H1 (cell line): ENCODE data around the gene INTS1.

Source experiments
- EZH2 ChIP-seq: fragments of 200-600 bp; sonication (generic); IDR thresholded peaks from 2 replicates; pipeline ENCODE4 v1.7.1; 2012; ENCODE audit warnings: low read depth, mild to moderate bottlenecking, moderate library complexity, low read length, inconsistent platforms; ENCODE audit not compliant: severe bottlenecking
- POLR2A ChIP-seq, 2 experiments: IDR thresholded peaks; 1 replicate in 1 of 2; 2 replicates in 1 of 2; pipeline ENCODE4 v1.6.1; 2011; ENCODE audit warnings: low read depth in 2 of 2, low read length in 2 of 2, mild to moderate bottlenecking in 2 of 2; ENCODE audit errors: control extremely low read depth in 1 of 2
- SP2 ChIP-seq: IDR thresholded peaks from 2 replicates; pipeline ENCODE4 v1.6.1; 2012; ENCODE audit warnings: mild to moderate bottlenecking, low read length, inconsistent platforms
- SUZ12 ChIP-seq: fragments of 200-600 bp; sonication (generic); IDR thresholded peaks from 2 replicates; pipeline ENCODE4 v1.6.1; 2012; ENCODE audit warnings: mild to moderate bottlenecking, inconsistent platforms, low read length, moderate library complexity, mixed read lengths
- TCF12 ChIP-seq: IDR thresholded peaks from 2 replicates; pipeline ENCODE4 v1.6.1; 2011; ENCODE audit warnings: low read depth, mild to moderate bottlenecking, low read length
- TF ChIP-seq, protein P1 (sequence below), 3 experiments: IDR thresholded peaks; 1 replicate in 2 of 3; 2 replicates in 1 of 3; pipeline versions ENCODE4 v1.5.1 to v1.6.1; 2011; ENCODE audit warnings: low read length in 3 of 3, mild to moderate bottlenecking in 3 of 3, inconsistent platforms in 2 of 3, low read depth in 1 of 3, moderate library complexity in 1 of 3; ENCODE audit not compliant: insufficient read depth in 1 of 3; ENCODE audit errors: control extremely low read depth in 1 of 3
- TF ChIP-seq, protein P2 (sequence below): IDR thresholded peaks from 2 replicates; pipeline ENCODE4 v1.6.1; 2012; ENCODE audit warnings: inconsistent platforms

DNA sequence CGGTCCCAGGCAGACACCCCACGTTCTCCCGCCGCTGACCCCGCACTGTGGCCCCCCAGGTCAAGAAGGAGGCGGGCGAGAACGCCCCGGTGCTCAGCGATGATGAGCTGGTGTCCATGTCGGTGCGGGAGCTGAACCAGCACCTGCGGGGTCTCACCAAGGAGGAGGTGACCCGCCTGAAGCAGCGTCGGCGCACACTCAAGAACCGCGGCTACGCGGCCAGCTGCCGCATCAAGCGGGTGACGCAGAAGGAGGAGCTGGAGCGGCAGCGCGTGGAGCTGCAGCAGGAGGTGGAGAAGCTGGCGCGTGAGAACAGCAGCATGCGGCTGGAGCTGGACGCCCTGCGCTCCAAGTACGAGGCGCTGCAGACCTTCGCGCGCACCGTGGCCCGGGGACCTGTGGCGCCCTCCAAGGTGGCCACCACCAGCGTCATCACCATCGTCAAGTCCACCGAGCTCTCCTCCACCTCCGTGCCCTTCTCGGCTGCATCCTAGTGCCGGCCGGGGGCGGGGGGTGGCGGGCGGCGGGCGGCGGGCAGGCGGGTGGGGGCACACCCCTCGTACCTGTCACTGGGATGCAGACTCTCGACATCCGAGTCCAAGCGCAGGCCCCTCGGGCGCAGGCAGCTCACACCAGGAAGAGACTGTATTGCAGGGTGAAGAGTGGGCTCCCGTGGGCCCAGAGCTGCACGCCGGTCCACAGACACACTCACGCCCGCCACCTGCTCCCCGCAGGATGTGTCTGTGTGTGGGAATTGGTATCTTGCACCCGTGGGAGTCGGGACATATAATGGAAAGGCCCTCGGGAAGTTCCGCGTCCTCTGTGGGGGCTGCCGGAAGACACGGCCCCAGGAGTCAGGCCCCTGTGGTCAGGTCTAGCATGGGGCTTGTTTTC lies 35.9 kb upstream of the INTS1 start:
- TF ChIP-seq POLR2A (IDR thresholded peaks at IDR 0.05; ENCODE audit: control extremely low read depth in 1 of 2, low read depth in 2 of 2, low read length in 2 of 2): no peak
- TF ChIP-seq, protein P1, sequence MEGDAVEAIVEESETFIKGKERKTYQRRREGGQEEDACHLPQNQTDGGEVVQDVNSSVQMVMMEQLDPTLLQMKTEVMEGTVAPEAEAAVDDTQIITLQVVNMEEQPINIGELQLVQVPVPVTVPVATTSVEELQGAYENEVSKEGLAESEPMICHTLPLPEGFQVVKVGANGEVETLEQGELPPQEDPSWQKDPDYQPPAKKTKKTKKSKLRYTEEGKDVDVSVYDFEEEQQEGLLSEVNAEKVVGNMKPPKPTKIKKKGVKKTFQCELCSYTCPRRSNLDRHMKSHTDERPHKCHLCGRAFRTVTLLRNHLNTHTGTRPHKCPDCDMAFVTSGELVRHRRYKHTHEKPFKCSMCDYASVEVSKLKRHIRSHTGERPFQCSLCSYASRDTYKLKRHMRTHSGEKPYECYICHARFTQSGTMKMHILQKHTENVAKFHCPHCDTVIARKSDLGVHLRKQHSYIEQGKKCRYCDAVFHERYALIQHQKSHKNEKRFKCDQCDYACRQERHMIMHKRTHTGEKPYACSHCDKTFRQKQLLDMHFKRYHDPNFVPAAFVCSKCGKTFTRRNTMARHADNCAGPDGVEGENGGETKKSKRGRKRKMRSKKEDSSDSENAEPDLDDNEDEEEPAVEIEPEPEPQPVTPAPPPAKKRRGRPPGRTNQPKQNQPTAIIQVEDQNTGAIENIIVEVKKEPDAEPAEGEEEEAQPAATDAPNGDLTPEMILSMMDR (IDR thresholded peaks at IDR 0.05; ENCODE audit: control extremely low read depth in 1 of 3, insufficient read depth in 1 of 3, low read depth in 1 of 3, low read length in 3 of 3): no peak
- TF ChIP-seq SUZ12: no peak
- no peak for TF ChIP-seq EZH2
- TF ChIP-seq, protein P2, sequence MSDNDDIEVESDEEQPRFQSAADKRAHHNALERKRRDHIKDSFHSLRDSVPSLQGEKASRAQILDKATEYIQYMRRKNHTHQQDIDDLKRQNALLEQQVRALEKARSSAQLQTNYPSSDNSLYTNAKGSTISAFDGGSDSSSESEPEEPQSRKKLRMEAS: no peak
- no peak for TF ChIP-seq SP2
- no peak for TF ChIP-seq TCF12
